MM.1S (cell line): Measurements from ENCODE around the gene PDK4.

ENCODE experiments used
- DNase-seq: peaks from one replicate; pipeline ENCODE4 v3.0.0-alpha.2; 2015
- H2AFZ ChIP-seq: fragments of 300-600 bp; sonication (generic); 2 replicates; pipeline ENCODE4 v1.6.0; 2016; ENCODE audit warnings: antibody characterized with exemption, low read length
- H3F3A ChIP-seq: fragments of 300-600 bp; sonication (generic); 2 replicates; pipeline ENCODE4 v1.6.1; 2016; ENCODE audit warnings: mild to moderate bottlenecking, antibody characterized with exemption, low read length, moderate library complexity, mixed read lengths; ENCODE audit not compliant: insufficient read depth
- H3K27ac ChIP-seq: fragments of 300-600 bp; sonication (generic); 2 replicates; pipeline ENCODE4 v1.5.1; 2016; ENCODE audit warnings: mild to moderate bottlenecking, low read length
- H3K27me3 ChIP-seq: fragments of 300-600 bp; sonication (generic); replicated peaks from 2 replicates; pipeline ENCODE4 v1.6.0; 2016; ENCODE audit warnings: low read length; ENCODE audit not compliant: insufficient read depth
- H3K36me3 ChIP-seq: fragments of 300-600 bp; sonication (generic); replicated peaks from 2 replicates; pipeline ENCODE4 v1.6.1; 2016; ENCODE audit warnings: mild to moderate bottlenecking, low read length, mixed read lengths; ENCODE audit not compliant: insufficient read depth
- H3K4me1 ChIP-seq: fragments of 300-600 bp; sonication (generic); 2 replicates; pipeline ENCODE4 v1.6.1; 2016; ENCODE audit warnings: low read length, mixed read lengths
- H3K4me2 ChIP-seq: fragments of 300-600 bp; sonication (generic); 2 replicates; pipeline ENCODE4 v1.6.0; 2016; ENCODE audit warnings: low read depth, low read length
- H3K4me3 ChIP-seq: fragments of 300-600 bp; sonication (generic); 2 replicates; pipeline ENCODE4 v1.5.1; 2016; ENCODE audit warnings: low read length, mixed read lengths
- H3K79me2 ChIP-seq: fragments of 300-600 bp; sonication (generic); 2 replicates; pipeline ENCODE4 v1.6.1; 2016; ENCODE audit warnings: mixed run types, low read length, mixed read lengths
- H3K9ac ChIP-seq: fragments of 300-600 bp; sonication (generic); 2 replicates; pipeline ENCODE4 v1.6.1; 2016; ENCODE audit warnings: low read length, mixed read lengths
- H3K9me2 ChIP-seq: fragments of 300-600 bp; sonication (generic); replicated peaks from 2 replicates; pipeline ENCODE4 v1.6.1; 2016; ENCODE audit warnings: mild to moderate bottlenecking, low read length, mixed read lengths; ENCODE audit not compliant: insufficient read depth
- H3K9me3 ChIP-seq: fragments of 300-600 bp; sonication (generic); replicated peaks from 2 replicates; pipeline ENCODE4 v1.6.1; 2016; ENCODE audit warnings: mild to moderate bottlenecking, low read length, mixed read lengths; ENCODE audit not compliant: insufficient read depth
- H4K20me1 ChIP-seq: fragments of 300-600 bp; sonication (generic); 2 replicates; pipeline ENCODE4 v1.6.1; 2016; ENCODE audit warnings: mild to moderate bottlenecking, low read length, moderate library complexity, mixed read lengths; ENCODE audit not compliant: insufficient read depth
- CTCF ChIP-seq: fragments of 300-600 bp; sonication (generic); IDR thresholded peaks from 2 replicates; pipeline ENCODE4 v1.5.1; 2016; ENCODE audit warnings: antibody characterized with exemption, low read length, mixed read lengths
- EZH2 ChIP-seq: fragments of 300-600 bp; sonication (generic); optimal IDR thresholded peaks from 2 replicates; pipeline ENCODE3; 2017; ENCODE audit warnings: low read depth, mild to moderate bottlenecking, antibody characterized with exemption, low read length, mixed read lengths
- EZH2phosphoT487 ChIP-seq: fragments of 300-600 bp; sonication (generic); IDR thresholded peaks from 2 replicates; pipeline ENCODE4 v1.6.1; 2018; ENCODE audit warnings: antibody characterized with exemption, low read length

PDK4 gene

GRCh38 chr7:95596198-95597063 is at the start of gene PDK4:
Gene PDK4 (minus strand): TSS chr7:95596516. CDS start chr7:95596293, 223 bp downstream.
- H3K4me3 ChIP-seq = peak within 1 kb of the TSS; percentile 32; the same call in 1 of the 2 replicates

DNA sequence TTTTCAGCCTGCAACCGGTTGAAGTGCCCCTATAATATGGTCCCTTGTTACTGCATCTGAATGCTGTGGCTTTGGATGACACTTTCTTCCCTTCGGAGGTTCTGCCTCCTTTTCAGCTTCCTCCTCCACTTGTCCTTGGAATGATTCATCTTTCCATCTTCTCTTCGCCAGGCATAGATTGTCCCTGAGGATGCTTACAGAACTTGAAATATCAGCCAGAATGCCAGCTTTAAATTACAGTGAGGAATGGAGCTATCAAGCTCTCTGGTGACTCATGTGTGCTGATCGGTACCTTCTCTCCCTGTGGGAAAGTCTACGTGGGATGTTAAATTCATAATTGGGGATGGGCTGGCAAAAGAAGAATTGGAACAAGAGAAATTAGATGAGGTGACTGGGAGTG is 45.9 kb upstream of the PDK4 start:
- TF ChIP-seq EZH2 = no peak
- no peak for TF ChIP-seq EZH2phosphoT487
- TF ChIP-seq CTCF = no peak
- H3K4me1 ChIP-seq = no peaks in the 10 kb centered on the region

More at GRCh38 chr7:95596198-95597063, at the start of gene PDK4:
- Histone ChIP-seq H2AFZ (peak within 1 kb of the TSS; percentile 48), H3K27ac (no peak within 1 kb of the TSS), H3F3A (no peaks in the 10 kb centered on the region), H3K4me2 (peak within 1 kb of the TSS; percentile 62), H3K9me3 (no peaks in the 10 kb centered on the region), H3K9me2 (no peaks in the 10 kb centered on the region), H3K4me1 (no peaks in the 10 kb centered on the region), H3K79me2 (no peaks in the 10 kb centered on the region), H3K36me3 (no peaks in the 10 kb centered on the region), H3K27me3 (no peaks in the 10 kb centered on the region), H3K9ac (no peak within 1 kb of the TSS), H4K20me1 (no peaks in the 10 kb centered on the region)
- no peak for TF ChIP-seq CTCF
- TF ChIP-seq EZH2 = no peak
- TF ChIP-seq EZH2phosphoT487 = no peak
- DNase-seq = no peak

DNA sequence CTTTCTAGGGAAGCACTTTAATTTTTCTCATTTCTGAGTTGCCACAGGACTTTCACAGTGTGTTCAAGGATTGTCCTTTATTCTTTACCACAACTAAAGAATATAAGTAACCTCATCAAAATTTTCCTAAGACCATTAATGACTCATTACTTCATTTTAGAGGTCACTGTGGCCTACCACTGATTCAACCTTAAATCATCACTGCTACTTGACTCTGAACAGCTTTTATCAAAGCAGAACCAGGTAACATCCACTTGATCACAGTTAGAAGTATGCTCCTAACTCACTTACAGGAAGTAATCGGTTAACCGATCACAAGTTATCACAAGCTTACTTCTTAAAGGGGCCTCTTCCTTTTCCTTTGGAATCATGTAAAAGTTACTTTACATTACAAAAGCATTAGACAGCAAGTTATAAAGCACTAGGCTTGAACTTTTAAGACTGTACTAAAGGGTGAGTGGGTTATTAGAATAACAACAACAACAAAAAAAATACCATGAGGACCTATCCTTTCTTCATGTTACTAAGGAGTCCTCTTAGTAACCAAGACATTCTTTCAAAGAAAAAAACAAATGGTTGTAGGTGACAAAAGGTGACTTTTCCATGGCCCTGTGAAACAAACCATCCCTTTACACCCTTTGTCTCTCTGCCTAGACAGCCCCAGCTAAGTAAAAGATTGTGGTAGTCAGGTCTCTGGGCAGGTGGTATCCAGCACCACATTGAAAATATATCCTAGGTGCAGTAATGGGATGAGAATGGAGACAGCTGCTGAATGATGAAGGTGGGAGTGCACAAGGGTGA is 40.0 kb upstream of the PDK4 start:
- Histone ChIP-seq H4K20me1 (no peaks in the 10 kb centered on the region), H3F3A (no peaks in the 10 kb centered on the region), H3K27ac (no peak overlapping the region), H3K36me3 (no peaks in the 10 kb centered on the region), H3K27me3 (no peaks in the 10 kb centered on the region), H3K9me3 (no peaks in the 10 kb centered on the region), H3K79me2 (no peaks in the 10 kb centered on the region), H3K9me2 (no peaks in the 10 kb centered on the region), H3K4me2 (no peak overlapping the region), H3K4me3 (no peak overlapping the region), H2AFZ (no peak overlapping the region), H3K4me1 (no peaks in the 10 kb centered on the region), H3K9ac (no peak overlapping the region)
- TF ChIP-seq CTCF = no peak
- TF ChIP-seq EZH2 = no peak
- no peak for TF ChIP-seq EZH2phosphoT487
- no peak for DNase-seq

More for the DNA sequence above, 45.9 kb upstream of the PDK4 start:
- no peak overlapping the region for H3K27ac ChIP-seq
- H2AFZ ChIP-seq = no peak overlapping the region
- H3F3A ChIP-seq = no peaks in the 10 kb centered on the region
- H3K9me3 ChIP-seq = no peaks in the 10 kb centered on the region
- no peaks in the 10 kb centered on the region for H3K36me3 ChIP-seq
- H3K27me3 ChIP-seq = no peaks in the 10 kb centered on the region
- no peak for DNase-seq
- no peaks in the 10 kb centered on the region for H4K20me1 ChIP-seq
- H3K4me3 ChIP-seq = no peak overlapping the region
- no peak overlapping the region for H3K4me2 ChIP-seq
- H3K9me2 ChIP-seq = no peaks in the 10 kb centered on the region
- H3K79me2 ChIP-seq = no peaks in the 10 kb centered on the region
- no peak overlapping the region for H3K9ac ChIP-seq
